NCI-H524 treated with DMSO at 0.1 percent for 48 hours (cell line): ENCODE results near the gene UBD.

Experiments
- DNase-seq: peaks from one replicate; lab custom pipeline; 2025; lab: John Stamatoyannopoulos, UW

UBD gene

DNA sequence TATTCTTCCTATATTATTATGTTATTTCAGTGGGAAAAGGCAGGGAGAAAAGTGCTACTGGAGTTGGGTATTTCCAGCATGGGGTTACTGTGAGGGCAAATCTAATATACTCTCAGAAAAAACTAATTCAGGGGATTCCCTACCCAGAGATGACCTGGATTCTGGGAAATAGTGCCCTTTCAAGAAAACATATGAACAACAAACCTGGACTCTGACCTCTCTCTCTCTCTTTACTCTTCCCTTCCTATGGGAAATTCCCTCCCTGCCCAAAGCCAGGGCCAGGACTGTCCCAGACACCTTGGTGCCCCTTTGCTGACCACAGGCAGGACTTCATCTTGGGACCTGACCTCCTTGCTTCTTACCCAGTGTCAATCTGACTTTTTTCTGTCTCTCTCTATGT is 1.6 kb upstream of the UBD start:
- DNase-seq: no peak

GRCh38 chr6:29558439-29559079 is 973 bp downstream of the UBD start:
- DNase-seq: no peak

DNA sequence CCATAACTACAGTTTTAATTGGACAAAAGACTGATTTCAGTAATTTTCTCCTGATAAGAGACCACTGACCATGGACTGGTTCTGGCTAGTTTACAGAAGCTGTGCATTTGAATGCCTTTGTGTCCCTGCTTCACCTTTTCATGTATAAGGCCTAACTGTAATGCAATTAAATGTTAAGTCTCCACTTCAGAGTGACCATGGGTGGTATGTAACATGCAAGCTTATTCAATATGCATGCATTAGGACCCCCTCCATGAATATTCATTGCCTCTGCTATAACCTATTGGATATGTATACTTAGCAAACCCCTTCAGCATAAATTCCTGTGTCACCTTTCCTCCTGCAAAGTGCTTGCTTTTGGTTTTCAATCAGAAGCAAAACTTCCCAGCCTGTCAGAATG is 2.2 kb downstream of the UBD start:
- DNase-seq: no peak

GRCh38 chr6:29554764-29555163 is 4.8 kb downstream of the UBD start:
- DNase-seq: no peak

DNA sequence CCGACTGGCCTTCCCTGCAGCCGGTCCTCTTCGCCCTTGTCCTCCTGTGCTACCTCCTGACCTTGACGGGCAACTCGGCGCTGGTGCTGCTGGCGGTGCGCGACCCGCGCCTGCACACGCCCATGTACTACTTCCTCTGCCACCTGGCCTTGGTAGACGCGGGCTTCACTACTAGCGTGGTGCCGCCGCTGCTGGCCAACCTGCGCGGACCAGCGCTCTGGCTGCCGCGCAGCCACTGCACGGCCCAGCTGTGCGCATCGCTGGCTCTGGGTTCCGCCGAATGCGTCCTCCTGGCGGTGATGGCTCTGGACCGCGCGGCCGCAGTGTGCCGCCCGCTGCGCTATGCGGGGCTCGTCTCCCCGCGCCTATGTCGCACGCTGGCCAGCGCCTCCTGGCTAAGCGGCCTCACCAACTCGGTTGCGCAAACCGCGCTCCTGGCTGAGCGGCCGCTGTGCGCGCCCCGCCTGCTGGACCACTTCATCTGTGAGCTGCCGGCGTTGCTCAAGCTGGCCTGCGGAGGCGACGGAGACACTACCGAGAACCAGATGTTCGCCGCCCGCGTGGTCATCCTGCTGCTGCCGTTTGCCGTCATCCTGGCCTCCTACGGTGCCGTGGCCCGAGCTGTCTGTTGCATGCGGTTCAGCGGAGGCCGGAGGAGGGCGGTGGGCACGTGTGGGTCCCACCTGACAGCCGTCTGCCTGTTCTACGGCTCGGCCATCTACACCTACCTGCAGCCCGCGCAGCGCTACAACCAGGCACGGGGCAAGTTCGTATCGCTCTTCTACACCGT is 6.1 kb downstream of the UBD start:
- no peak for DNase-seq

DNA sequence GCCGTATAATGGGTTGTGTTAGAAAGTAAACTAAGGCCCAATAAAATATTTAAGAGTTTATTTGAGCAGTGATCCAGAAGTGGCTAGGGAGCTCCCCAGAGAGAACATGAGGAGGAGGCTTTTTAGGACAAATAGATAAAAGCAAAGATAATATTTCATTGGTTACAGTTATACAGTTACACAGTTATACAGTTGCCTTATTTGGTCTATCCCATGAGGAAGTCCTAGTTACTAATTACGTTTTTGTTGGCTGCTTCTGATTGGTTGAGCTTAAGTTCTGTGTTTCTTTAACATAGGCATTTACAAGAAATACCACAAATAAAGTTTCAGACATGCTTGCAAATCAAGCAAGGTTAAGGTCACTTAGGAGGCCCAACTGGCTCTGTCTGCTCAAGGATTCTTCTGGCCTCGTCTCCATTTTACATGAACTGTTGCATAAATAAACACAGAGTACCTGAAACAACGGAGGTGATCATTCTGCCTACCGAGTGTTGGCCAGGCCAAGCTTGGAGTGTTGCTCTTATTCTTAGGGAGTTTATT is 7.0 kb downstream of the UBD start:
- DNase-seq: no peak

GRCh38 chr6:29547573-29547972 is 12.0 kb downstream of the UBD start:
- no peak for DNase-seq

GRCh38 chr6:29537714-29538403 is 21.7 kb downstream of the UBD start:
- no peak for DNase-seq

DNA sequence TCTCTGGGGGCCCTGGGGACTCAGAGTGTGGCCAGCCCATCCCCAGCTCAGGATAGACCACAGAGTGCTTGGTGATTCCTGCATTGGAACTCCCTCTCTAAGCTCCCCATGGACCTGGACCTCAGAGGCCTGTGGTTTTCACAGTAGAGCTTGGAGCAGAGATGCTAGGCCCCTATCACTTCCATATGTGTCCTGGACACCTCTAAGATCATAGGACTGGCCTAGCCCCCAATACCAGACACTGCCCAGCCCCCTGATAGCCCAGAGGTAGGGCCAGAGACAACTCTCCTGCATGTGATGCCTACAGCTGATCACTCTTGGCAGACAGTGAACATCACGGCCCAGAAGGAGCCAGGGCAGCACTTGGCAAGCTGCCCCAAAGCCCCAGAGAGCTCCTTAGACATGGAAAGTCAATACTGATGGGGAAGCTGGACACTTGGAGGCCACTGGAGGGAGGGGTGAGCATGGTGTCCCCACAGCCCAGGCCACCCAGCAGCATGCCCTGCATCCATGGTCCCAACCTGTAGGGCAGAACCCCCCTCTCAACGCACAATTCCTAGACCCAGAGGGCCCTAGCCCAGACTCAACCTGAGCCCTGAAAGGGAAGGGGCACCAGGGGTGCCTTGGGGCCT is 27.1 kb downstream of the UBD start:
- no peak for DNase-seq

- DNase-seq: no peak
Observed at GRCh38 chr6:29531668-29532067, 27.9 kb downstream of the UBD start.

- no peak for DNase-seq
Observed at GRCh38 chr6:29530671-29531310, 28.7 kb downstream of the UBD start.

GRCh38 chr6:29529956-29530355 is 29.6 kb downstream of the UBD start:
- DNase-seq: no peak

DNA sequence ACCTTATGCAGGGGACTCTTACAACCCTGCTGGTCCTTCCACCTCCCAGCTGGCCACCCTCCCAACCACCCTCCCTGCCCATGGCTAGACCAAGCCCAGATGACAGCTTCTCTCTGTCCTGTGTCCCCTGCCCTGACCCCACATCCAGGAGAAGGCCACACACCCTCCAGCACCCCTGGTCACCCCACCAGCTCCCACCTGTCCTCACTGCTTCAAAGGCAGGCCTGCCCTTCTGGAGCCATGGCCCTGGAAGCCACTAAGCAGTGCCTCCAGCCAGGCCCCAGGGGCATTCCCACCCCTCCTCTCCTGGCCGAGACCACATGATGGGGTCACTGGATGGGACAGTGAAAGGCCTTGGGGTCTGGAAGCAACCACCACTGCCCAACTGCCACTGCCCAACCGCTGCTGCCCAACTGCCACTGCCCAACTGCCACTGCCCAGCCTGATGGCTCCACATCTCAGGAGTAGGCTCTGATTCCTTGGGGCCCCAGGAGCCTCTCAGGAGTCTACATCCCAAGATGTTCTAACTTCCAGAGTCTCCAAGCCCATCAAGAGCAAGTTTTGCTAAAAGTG is 30.5 kb downstream of the UBD start:
- no peak for DNase-seq

DNA sequence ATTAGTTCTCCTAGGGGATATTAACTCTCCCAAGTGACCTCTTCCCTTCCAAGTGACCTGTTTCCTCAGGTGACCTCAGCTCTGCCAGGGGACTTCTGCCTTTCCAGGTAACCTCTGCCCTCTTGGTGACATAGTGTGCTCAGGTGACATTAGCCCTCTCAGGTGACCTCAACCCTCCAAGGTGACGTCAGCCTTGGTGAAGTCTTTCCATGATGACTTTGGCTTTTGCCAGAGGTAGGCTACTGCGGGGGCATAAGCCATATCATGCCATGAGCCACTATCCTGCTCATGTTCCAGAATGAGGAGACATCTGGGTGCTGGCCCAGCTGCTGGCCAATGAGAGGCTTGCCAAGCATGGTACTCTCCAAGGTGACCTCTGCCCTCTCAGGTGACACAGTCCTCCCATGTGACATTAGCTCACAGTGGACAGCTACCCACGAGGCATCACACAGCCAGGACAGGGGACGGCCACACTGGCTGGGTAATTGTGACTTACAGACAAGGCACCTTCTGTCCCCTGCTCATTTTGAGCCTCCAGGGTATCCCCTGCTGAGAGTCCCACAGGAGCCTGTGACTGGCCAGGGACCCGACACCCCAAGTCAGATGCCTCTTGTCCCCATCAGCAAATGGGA is 31.1 kb downstream of the UBD start:
- DNase-seq: no peak

DNA sequence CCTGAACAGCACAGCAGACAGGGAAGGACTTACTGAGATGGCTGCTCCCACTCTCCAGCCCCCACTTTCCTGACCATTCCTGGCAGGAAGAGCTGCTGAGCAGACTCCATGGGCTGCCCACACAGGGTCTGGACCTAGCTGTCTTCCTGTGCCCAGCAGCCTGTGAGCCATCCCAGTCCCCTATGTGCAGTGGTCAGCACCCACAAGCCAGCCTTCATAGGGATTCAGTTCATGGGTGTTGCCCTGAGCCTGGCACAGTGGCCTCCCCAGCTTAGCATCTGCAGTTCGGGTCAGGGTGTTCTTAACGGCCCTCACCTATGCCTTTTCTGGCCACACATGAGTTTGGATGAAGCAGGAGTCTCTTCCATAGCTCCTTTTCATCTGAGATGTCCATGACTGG is 32.0 kb downstream of the UBD start:
- no peak for DNase-seq

DNA sequence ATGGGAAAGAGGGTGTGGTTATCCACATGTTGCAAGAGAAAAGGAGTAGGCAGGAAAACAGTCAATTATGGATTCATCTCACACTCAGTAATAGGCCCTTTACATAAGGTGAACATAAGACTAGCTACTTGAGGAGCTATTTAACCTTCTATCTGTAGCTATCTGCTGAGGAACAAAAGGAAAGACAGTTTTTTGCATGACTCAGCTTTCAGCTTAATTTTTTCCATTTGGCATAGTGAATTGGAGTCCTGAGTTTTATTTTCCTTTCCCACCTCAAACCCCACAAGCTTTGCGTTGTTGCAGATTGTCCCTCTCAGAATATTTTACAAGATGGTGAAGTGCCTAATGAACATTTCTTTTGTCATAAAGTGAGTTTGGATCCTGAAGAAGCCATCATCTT is 32.4 kb downstream of the UBD start:
- DNase-seq: no peak

DNA sequence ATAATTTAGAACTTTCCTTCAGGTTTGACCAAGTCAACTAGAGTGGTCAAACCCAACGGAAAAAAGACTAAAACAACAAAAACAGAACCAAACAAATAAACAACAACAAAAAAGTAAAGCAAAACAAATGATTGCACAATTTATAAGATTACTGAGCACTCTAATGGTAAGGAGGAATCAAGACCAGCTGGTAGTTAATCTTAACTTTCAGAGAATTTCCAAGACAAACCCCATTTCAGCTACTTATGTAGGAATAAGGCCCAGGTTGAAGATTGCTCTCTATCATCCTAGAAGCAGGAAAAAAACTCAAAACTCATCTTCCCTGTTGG is 34.3 kb downstream of the UBD start:
- DNase-seq: no peak

GRCh38 chr6:29524444-29525310 is 34.9 kb downstream of the UBD start:
- no peak for DNase-seq

- DNase-seq: no peak
Observed at GRCh38 chr6:29524044-29524443, 35.5 kb downstream of the UBD start.

DNA sequence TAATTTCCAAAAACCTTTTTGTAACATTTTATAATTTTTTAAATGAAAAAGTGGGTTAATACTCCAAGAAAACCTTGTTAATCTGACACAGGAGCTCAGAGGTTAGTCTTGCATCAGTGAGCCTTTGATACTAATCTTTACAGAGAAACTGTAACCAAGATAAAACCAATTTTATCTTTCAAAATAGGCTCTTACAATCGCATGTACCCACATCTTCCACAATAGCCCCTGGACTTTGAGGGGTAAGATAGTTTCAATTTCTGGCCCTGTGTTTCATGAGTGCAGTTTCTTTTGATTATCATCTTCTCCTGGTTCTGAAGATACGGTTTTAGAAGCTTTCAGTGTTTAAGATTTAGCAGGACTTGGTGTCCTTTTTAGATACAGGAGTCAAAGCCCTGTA is 37.3 kb downstream of the UBD start:
- no peak for DNase-seq
